Panc1 (cell line): ENCODE measurements around the gene SLC25A17.

ENCODE experiments used
- CTCF ChIP-seq: fragments of 450-650 bp; IDR thresholded peaks from 2 replicates; pipeline ENCODE4 v1.5.1; 2017; ENCODE audit warnings: mild to moderate bottlenecking
- POLR2AphosphoS5 ChIP-seq: IDR thresholded peaks from 2 replicates; pipeline ENCODE4 v1.6.1; 2012; ENCODE audit warnings: mild to moderate bottlenecking, low read depth, low read length, moderate library complexity
- REST ChIP-seq, 2 experiments: IDR thresholded peaks; 2 replicates each; pipeline ENCODE4 v1.6.1; 2011 to 2012; ENCODE audit warnings: low read depth in 2 of 2, control low read depth in 1 of 2, low read length in 1 of 2, mild to moderate bottlenecking in 1 of 2, moderate library complexity in 1 of 2; ENCODE audit not compliant: insufficient read depth in 1 of 2

GRCh38 chr22:40729284-40729683 lies 89.9 kb downstream of the SLC25A17 start:
- TF ChIP-seq CTCF (no peak), POLR2AphosphoS5 (no peak), REST (IDR thresholded peaks at IDR 0.05; ENCODE audit: insufficient read depth in 1 of 2, low read depth in 2 of 2, low read length in 1 of 2) (no peak)
